Kasumi-1 (cell line): Measurements from ENCODE around the gene FBXO4.
"Not testable (repeated sequence)": the region's sequence is repeated elsewhere in the genome, so short reads cannot be mapped to it uniquely, and the experiment has no call there.

ENCODE experiments used
- DNase-seq, 2 experiments: peaks; one replicate each; lab custom pipeline; 2025; lab: John Stamatoyannopoulos, UW

Gene FBXO4

DNA sequence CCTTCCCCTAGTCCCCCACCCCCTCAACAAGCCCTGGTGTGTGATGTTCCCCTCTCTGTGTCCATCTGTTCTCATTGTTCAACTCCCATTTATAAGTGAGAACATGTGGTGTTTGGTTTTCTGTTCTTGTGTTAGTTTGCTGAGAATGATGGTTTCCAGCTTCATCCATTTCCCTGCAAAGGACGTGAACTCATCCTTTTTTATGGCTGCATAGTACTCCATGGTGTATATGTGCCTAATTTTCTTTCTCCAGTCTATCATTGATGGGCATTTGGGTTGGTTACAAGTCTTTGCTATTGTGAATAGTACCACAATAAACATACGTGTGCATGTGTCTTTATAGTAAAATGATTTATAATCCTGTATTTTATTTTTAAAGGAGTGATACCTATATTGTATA, 57.8 kb downstream of the FBXO4 start:
- DNase-seq: not testable (repeated sequence)

DNA sequence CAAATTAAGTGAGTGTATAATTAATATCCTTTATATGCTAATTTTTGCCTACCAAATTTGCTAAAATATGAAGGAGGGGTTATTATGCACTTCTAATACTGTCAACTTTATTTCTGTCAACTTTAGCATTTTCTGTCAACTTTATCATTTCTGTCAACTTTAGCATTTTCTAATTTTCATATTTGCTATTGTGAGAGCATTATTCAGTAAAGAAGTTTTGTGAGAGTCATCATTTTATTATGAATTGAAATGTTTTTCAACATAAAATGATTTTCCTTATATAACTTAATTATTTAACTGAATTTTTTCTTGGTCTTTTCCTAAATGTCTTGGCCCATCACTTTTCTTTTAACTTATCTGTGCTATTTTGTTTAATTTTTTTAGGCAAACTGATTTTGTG, 58.2 kb downstream of the FBXO4 start:
- no peak for DNase-seq

DNA sequence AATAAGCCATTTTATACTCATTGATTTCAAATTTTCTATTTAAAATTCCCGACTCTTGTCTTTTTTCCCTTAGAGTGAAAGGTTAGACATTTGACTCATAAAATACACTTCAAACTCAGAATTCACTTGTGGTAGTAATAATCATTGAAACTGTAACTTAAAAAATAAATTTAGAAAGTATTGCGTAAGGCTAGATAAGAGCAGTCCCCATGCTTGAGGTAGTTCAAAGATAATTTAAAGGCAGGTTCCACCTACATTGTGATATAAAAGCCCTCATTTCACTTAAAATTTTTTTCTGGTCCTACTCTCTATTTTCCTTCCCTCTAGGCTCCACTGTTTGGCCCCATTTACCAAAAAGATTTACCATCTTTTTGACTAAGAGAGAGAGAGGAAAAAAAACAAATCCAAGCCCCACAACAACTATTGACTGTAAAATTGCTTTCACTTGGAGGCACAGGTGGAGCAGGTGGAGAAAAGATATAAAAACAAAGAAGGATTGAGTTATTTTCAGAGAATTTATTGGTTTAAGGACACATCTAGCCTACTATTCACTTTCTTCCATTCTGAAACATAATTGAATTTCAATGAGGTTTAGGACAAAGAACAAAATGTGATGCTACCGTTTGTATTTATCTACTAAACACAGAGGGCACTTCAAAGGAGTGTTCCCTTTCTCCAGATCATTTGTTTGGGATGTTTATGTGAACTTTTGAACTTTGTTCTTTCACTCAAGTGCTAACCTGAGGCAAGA, 61.0 kb downstream of the FBXO4 start:
- DNase-seq: no peak
